Kidney glomerular epithelial cell (primary cell): ENCODE data around the gene LSR.
A peak's percentile ranks its signal among the peaks of the same experiment; 100 is the strongest.

Source experiments
- DNase-seq: peaks from one replicate; lab custom pipeline; 2025; lab: John Stamatoyannopoulos, UW

Gene LSR

DNA sequence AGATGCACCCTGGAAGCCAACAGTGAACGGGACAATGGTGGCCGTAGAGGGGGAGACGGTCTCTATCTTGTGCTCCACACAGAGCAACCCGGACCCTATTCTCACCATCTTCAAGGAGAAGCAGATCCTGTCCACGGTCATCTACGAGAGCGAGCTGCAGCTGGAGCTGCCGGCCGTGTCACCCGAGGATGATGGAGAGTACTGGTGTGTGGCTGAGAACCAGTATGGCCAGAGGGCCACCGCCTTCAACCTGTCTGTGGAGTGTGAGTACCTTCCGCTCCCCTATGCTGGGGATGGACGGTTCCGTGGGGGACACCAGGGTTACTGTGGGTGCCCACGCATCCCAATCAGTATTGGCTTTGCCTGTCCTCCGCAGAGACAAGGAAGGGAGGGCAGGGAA, 53.6 kb downstream of the LSR start:
- DNase-seq, result no peak

DNA sequence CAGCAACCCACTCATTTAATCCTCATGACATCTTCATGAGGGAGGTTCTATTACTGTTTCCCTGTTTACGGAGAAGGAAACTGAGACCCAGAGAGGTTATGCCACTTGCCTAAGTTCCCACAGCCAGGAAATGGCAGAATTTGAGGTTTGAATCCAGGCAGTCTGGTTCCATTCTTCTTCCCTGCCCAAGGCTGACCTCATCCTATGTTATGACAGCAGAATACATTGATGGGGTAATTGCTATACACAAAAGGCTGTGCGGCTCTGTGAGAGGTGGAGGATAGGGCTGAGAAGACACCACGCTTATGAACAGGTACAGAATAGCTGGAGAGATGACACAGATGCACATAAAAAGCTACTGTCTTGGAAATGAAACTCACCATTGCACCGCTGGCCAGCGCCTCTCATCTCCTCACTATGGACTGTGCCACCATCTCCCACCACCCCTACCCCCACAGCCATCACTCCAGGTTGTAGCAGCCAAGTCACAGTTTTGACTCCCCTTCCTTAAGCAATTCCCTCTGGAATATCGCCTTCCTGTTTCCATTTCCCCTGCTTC, 54.6 kb downstream of the LSR start:
- DNase-seq, result no peak

DNA sequence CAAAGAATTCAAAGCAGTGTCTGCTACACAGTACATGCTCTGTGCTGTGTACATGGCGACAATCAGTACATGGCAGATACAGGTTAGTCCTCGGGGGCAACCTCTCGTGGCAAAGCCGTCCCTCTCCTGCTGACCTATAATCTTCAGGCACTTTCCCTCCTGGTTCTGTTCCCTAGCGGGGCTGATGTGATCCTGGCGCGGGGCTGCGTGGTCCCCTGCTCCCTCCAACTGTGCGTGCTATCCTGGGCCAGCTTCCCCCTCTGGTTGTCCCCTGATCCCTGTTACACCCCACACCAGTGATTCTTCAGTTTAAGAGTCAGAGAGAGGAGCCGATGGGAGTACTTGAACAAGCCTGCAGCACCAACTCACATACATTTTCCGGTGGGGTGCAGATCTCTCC, 55.2 kb downstream of the LSR start:
- no peak for DNase-seq

DNA sequence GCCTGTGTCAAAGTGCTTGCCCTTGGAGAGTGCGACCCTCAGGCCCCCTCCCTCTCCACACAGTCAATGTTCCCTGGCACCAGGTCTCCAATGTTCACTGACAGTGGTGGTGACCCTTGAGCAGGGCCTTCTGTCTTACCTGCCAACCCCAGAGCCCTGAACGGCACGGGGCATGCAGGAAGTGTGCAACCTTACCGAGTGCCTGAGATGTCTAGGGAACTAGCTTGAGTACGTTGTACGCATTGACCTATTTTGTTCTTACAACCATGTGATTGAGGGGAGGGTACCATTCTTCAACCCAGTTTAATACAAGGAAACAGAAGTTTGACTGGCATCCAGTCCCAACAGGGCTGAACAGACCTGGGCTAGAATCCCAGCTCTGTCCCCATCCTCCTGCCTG, 56.4 kb downstream of the LSR start:
- DNase-seq, result no peak

DNA sequence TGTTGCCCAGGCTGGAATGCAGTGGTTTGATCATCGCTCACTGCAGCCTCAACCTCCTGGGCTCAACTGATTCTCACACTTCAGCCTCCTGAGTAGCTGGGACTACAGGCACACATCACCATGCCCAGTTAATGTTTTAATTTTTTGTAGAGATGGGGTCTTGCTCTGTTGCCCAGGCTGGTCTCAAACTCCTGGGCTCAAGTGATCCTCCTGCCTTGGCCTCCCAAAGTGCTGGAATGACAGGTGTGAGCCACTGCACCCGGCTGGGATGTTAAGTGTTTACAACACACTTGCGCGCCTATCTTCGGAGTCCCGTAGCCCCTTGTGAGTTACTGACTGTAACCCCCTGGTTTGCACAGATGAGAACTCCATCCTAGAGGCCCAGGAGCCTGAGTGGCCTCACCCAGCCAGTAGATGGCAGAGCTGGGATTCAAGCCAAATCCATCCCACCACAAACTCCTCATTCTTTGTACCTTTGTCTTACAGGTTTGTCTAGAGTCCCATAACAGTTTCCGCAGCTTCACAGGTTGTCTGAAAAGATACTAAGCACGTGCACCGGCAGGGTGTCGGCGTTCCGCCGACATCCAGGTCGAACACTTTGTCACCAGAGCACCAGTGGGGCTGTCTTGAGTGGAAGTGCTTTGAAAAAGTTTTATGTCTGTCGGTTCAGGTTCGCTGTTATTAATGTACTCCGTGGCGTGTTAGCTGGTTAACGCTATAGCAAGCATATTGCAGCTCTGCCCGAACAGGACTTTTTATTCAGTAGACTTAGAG, 57.9 kb downstream of the LSR start:
- DNase-seq, result no peak

DNA sequence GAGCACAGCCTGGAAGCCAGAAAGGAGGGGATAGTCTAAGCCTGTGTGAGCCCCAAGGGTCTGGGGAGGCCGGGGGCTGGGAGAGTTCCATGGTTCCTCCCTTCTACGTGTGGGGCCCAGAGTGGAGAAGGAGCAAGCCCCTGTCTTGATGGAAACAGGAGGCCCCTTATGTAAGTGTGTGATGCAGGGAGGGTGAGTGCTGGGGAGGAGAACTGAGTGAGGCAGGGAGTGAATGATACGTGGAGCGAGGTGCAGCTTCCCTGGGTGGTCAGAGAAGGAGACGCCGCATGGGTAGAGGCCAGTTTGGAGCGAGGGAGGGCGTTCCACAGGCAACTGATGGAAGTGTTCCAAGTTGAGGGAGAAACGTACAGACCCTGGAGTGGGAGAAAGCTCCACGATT, 59.1 kb downstream of the LSR start:
- DNase-seq, result no peak

DNA sequence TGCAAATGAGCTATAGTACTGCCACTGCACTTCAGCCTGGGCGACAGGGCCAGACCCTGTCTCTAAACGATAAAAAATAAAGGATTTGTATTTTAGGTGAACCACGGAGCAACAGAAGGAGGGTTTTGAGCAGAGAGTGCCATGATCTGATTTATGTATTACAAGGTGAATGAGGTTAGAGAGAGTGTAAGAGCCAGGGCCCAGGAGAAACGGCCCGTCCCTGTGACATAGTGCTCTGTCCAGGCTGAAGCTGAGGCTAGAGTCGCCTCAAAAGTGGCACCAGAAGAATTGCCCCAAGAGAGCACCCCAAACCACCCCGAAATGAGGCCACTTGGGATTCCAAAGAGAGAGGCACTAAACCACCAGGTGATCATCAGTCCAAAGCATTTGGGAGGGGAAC, 60.1 kb downstream of the LSR start:
- DNase-seq, result no peak

DNA sequence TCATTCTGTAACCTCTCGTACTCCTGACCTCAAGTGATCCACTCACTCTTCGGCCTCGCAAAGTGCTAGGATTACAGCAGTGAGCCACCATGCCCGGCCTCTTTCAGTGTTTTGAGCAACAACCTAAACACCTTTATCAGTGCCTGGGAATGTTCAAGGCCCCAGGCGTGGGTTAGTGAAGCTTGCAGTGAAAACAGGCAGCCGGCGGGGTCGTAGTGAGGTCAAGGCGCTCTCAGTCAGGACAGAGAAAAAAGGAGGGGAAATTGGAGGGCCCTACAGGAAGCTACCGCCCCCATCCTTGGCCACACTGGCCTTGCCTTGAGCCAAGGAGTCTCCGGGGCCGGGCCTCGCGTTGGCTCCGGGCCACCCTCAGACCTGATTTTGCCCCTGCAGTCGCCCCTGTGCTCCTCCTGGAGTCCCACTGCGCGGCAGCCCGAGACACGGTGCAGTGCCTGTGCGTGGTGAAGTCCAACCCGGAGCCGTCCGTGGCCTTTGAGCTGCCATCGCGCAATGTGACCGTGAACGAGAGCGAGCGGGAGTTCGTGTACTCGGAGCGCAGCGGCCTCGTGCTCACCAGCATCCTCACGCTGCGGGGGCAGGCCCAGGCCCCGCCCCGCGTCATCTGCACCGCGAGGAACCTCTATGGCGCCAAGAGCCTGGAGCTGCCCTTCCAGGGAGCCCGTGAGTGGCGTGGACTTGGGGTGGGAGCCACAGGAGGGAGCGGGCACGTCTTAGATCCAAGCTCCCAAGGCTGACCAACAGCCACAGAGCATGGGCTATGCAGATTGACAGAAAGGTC, 60.9 kb downstream of the LSR start:
- peak; percentile 76 for DNase-seq

DNA sequence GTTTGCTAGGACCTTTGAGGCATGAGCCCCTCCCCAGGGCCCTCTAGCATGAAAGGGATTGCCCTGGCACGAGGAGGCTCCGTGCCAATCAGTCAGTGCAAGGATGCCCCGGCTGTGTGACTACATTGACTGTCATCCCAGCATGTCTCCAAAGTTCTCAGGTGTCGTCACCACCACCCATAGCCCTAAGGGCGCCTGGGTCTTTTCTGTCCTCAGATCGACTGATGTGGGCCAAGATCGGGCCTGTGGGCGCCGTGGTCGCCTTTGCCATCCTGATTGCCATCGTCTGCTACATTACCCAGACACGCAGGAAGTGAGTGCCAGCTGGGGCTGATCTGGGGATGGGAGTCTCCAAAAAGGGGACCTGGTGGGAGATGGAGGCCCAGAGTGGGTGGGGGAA, 61.5 kb downstream of the LSR start:
- DNase-seq, result no peak

DNA sequence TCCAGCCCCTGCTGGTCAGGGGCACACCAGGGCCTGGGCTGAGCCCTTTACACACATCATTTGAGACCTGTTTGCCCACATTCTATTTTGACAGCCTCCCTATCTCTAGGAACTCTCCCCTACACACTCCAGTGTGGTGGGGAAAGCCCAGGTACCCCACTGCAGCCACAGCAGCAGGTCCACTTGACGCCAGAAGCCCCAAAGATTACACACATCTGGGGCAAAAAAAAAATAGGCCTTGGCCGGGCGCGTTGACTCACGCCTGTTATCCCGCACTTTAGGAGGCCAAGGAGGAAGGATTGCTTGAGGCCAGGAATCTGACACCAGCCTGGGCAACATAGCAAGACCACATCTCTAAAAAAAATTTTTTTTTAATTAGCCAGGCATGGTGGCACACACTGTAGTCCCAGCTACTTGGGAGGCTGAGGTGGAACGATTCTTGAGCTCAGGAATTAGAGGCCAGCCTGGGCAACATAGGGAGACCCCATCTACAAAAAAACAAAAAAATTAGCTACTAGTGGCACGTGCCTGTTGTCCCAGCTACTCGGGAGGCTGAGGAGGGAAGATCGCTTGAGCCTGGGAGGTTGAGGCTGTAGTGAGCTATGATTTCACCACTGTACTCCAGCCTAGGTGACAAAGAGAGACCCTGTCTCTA, 62.1 kb downstream of the LSR start:
- DNase-seq, result no peak

DNA sequence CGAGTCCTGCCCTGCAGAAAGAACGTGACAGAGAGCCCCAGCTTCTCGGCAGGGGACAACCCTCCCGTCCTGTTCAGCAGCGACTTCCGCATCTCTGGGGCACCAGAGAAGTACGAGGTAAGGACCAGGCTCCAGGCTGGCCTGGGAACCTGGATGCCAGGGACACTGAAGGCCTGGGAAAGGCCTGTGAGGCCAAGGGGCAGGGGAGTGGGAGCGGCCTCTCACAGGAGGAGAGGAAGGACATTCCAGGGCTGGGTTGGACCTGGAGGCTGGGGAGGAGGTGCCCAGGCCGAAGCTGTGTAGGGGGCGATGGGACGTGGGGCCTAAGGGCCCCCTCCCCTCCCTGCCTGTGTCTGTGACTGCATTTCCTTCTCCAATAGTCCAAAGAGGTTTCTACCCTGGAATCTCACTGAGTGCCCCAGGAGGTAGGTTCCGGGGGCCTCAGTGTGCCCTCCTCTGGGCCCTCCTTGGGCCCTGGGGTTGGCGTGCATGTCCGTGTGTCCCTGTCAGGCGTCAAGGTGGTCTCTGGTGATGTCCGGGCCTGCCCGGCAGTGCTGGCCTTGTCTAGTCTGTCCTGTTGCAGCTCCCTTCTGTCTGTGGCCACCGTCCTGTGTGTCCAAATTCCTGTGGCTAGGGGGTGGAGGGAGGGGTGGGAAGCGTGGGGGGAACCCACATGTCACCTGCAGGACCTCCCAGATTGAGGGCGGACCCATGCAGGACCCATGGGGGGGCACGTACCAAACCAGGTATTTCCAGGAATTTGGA, 63.3 kb downstream of the LSR start:
- DNase-seq, result no peak

DNA sequence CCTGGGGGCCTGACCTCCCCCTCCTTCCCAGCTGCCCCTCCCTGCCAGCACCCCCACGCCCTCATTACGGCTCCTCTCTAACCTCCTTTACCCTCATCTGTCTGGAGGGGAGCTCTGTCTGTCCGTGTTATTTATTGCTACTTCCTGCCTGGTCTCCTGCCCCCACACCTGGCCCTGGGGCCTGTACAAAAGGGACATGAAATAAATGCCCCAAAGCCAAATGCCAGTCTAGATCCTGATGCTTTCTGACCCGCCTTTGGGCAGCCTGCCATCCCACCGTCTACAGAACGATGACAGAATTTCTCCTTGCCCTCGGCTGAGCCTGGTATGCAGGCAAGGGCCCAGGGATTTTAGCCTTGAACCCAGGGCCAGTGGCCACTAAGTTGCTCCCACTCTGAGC, 64.8 kb downstream of the LSR start:
- no peak for DNase-seq

DNA sequence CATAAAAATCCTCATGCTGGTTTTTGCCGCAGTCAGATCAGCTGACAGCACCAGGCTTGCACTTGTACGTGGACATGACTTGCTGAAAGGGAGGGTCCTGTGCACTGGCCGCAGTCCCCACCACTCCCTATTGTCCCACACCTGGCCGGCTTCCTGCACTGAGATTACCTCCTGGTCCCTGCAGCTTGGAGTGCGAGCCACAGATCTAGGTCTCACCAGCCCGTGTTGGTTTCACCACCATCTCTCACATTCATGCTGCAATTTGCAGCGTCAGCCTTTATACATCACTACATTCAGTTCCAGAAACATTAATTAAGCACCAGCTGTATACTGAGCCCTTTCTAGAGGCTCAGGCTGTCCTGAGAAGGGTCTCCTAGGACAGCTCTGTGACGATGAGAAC, 65.2 kb downstream of the LSR start:
- DNase-seq, result no peak

DNA sequence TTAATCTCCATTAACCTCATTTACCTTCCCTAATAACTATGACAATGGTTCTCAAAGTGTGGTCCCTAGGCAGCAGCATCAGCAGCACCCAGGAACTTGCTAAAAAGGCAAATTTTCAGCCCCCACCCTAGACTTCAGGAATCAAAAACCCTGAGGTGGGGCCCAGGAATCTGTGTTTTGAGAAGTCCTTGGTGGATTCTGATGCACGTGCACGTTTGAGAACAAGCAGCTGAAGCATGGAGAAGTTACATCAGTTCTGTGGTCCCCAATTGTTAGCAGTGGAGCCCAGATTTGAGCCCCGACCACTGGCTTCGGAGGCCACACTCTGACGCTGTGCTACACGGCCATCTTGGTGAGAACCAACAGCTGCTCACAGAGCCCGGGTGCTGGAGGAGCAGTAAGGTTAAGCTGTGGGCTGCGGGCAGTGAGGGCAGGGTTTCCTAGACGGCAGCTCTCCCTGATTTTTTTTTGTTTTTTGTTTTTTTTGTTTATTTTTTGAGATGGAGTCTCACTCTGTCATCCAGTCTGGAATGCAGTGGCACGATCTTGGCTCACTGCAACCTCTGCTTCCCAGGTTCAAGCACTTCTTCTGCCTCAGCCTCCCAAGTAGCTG, 66.2 kb downstream of the LSR start:
- DNase-seq, result no peak

DNA sequence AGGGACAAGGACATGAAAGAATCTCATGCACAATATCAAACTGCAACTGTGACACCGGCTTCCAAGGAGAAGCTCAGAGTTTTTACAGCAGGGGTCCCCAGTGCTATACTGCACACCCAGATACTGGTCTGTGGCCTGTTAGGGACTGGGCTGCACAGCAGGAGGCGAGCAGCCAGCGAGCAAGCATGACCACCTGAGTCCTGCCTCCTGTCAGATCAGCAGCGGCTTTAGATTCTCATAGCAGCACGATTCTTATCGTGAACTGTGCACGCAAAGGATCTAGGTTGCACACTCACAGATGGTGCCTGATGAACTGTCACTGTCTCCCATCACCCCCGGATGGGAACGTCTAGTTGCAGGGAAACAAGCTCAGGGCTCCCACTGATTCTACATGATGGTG, 67.1 kb downstream of the LSR start:
- DNase-seq, result no peak

DNA sequence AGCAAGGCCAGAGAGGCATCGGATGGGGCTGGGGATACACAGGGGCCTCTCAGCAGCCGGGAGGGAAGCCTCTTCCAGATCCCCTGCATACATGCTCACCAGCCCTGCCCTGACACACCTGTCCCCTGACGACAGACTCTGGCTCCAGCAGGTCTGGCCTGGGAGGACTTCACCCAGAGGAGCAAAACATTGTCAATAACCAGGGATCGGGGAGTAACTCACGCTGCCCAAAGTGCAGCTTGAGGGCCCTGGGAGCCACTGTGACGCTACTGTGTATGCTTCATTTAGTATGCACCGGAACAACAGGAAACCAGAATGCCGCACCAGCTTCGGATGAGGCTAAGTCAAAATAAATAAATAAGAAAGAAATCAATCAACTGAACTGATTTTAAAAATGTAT, 67.8 kb downstream of the LSR start:
- DNase-seq, result no peak
